GM12878 (cell line): ENCODE results near the gene CBLB. TPM values are rescaled to one million over a fixed set of nuclear protein-coding genes. Genes with fewer than 3 reads are reported as not detected.

Experiments
- ATF2 ChIP-seq: IDR thresholded peaks from 2 replicates; pipeline ENCODE4 v1.6.1; 2012; ENCODE audit warnings: low read length, inconsistent platforms
- ATF7 ChIP-seq: fragments of 450-650 bp; IDR thresholded peaks from 2 replicates; pipeline ENCODE4 v1.6.1; 2016; ENCODE audit warnings: low read depth, mild to moderate bottlenecking
- BCL3 ChIP-seq: IDR thresholded peaks from 2 replicates; pipeline ENCODE4 v1.6.1; 2011; ENCODE audit warnings: borderline replicate concordance, low read depth, mild to moderate bottlenecking, moderate library complexity, low read length; ENCODE audit not compliant: insufficient read depth, poor library complexity, severe bottlenecking
- CHD2 ChIP-seq: IDR thresholded peaks from 2 replicates; pipeline ENCODE4 v1.6.1; 2011; ENCODE audit warnings: low read depth, low read length, improper control_type of control experiment, borderline replicate concordance
- CREB1 ChIP-seq: IDR thresholded peaks from 2 replicates; pipeline ENCODE4 v1.6.1; 2012; ENCODE audit warnings: low read depth, mild to moderate bottlenecking, inconsistent platforms
- EGR1 ChIP-seq, 2 experiments: IDR thresholded peaks; 1 replicate in 1 of 2; 2 replicates in 1 of 2; pipeline ENCODE4 v1.6.1; 2011 to 2012; ENCODE audit warnings: low read depth in 2 of 2, low read length in 2 of 2, borderline replicate concordance in 1 of 2, mild to moderate bottlenecking in 1 of 2, moderate library complexity in 1 of 2
- EP300 ChIP-seq, 2 experiments: fragments of 150-350 bp in 1 of 2; IDR thresholded peaks; 2 replicates each; pipeline ENCODE4 v1.6.1; 2011 to 2012; ENCODE audit warnings: low read depth in 2 of 2, low read length in 2 of 2, borderline replicate concordance in 1 of 2, improper control_type of control experiment in 1 of 2, inconsistent platforms in 1 of 2; ENCODE audit not compliant: control insufficient read depth in 1 of 2
- GABPA ChIP-seq: IDR thresholded peaks from 2 replicates; pipeline ENCODE4 v1.6.1; 2014; ENCODE audit warnings: antibody characterized with exemption, low read depth, mild to moderate bottlenecking, inconsistent platforms
- GATAD2B ChIP-seq: fragments of 450-650 bp; conservative IDR thresholded peaks from 2 replicates; pipeline ENCODE4 v1.6.1; 2017; ENCODE audit warnings: low read depth, mild to moderate bottlenecking, moderate library complexity
- JUNB ChIP-seq: IDR thresholded peaks from 2 replicates; pipeline ENCODE4 v1.6.1; 2016; ENCODE audit warnings: antibody characterized with exemption, mild to moderate bottlenecking
- MTA2 ChIP-seq: fragments of 450-650 bp; IDR thresholded peaks from 2 replicates; pipeline ENCODE4 v1.6.1; 2016; ENCODE audit warnings: low read depth, mild to moderate bottlenecking, moderate library complexity
- NBN ChIP-seq: fragments of 450-650 bp; IDR thresholded peaks from 2 replicates; pipeline ENCODE4 v1.6.1; 2016
- NR2F1 ChIP-seq: fragments of 450-650 bp; conservative IDR thresholded peaks from 2 replicates; pipeline ENCODE4 v1.6.1; 2017; ENCODE audit warnings: mild to moderate bottlenecking
- RAD51 ChIP-seq: fragments of 450-650 bp; IDR thresholded peaks from 2 replicates; pipeline ENCODE4 v1.6.1; 2016; ENCODE audit warnings: moderate library complexity, mild to moderate bottlenecking, inconsistent platforms
- SKIL ChIP-seq: fragments of 450-650 bp; IDR thresholded peaks from 2 replicates; pipeline ENCODE4 v1.6.1; 2017; ENCODE audit warnings: mild to moderate bottlenecking, low read depth, inconsistent platforms; ENCODE audit not compliant: poor library complexity, severe bottlenecking
- SMARCA5 ChIP-seq: fragments of 450-650 bp; IDR thresholded peaks from 2 replicates; pipeline ENCODE4 v1.6.1; 2017; ENCODE audit warnings: mild to moderate bottlenecking
- SP1 ChIP-seq: IDR thresholded peaks from one replicate; pipeline ENCODE4 v1.6.1; 2011; ENCODE audit warnings: low read depth, low read length
- TCF12 ChIP-seq: IDR thresholded peaks from 2 replicates; pipeline ENCODE4 v1.6.1; 2011; ENCODE audit warnings: low read depth, mild to moderate bottlenecking, low read length
- ZNF207 ChIP-seq: fragments of 450-650 bp; IDR thresholded peaks from 2 replicates; pipeline ENCODE4 v1.6.1; 2014; ENCODE audit warnings: antibody characterized with exemption, mild to moderate bottlenecking, borderline replicate concordance
- ZNF687 ChIP-seq: fragments of 450-650 bp; IDR thresholded peaks from 2 replicates; pipeline ENCODE4 v1.6.1; 2017; ENCODE audit warnings: mild to moderate bottlenecking, moderate library complexity
- polyA plus RNA-seq, 11 experiments: library from polyadenylated mRNA; depleted of rRNA in 4 of 11; unstranded in 6 of 11; stranded (reverse) in 5 of 11; fragments of >200 nt; fragmentation: Nextera tagmentation in 4 of 11; fragmentation: Illumina TruSeq in 1 of 11; extraction: Ambion mirVana in 4 of 11; extraction: Trizol in 1 of 11; gene quantifications; 1 replicate in 1 of 11; 2 replicates in 10 of 11; pipeline versions ENCODE4 v1.2.1 to v1.2.3, GENCODE V29; 2011 to 2016; ENCODE audit warnings: inconsistent platforms in 2 of 11, missing spikeins in 2 of 11, low read depth in 1 of 11
- total RNA-seq, 4 experiments: library from RNA; depleted of rRNA in 3 of 4; stranded (reverse); fragments of >200 nt in 3 of 4; fragmentation: Illumina TruSeq in 1 of 4; extraction: Trizol in 1 of 4; gene quantifications; 2 replicates each; pipeline versions ENCODE4 v1.2.1 to v1.2.3, GENCODE V29; 2013 to 2021

The CBLB gene
- total and polyA plus RNA-seq, 10 of the 15 experiments (the other 5 are each of a cell fraction or from before 2014, with no cell fraction given) = 17.2 to 107 (median 41.9) TPM

- 0 out of 2 replicates have a peak, but pooled peaks have one; percentile 41 for TF ChIP-seq ZNF687
- peak; percentile 88 for TF ChIP-seq CREB1
- TF ChIP-seq TCF12 = peak; percentile 29; the same call in 1 of the 2 replicates
- peak; percentile 40 for TF ChIP-seq SKIL
- 0 out of 2 replicates have a peak, but pooled peaks have one; percentile 55 for TF ChIP-seq NBN
- TF ChIP-seq MTA2 = peak; percentile 74; the same call in 1 of the 2 replicates
- 0 out of 2 replicates have a peak, but pooled peaks have one; percentile 14 for TF ChIP-seq GABPA
- no peak for TF ChIP-seq SP1
- peak; percentile 96 for TF ChIP-seq ATF2
- peak; percentile 52; the same call in 1 of the 2 replicates for TF ChIP-seq NR2F1
- TF ChIP-seq RAD51 = 0 out of 2 replicates have a peak, but pooled peaks have one; percentile 5
- no peak for TF ChIP-seq SMARCA5
- peak; percentile 69 for TF ChIP-seq JUNB
- TF ChIP-seq GATAD2B = peak; percentile 84
- TF ChIP-seq EP300 (IDR thresholded peaks at IDR 0.05; ENCODE audit: borderline replicate concordance in 1 of 2, control insufficient read depth in 1 of 2, low read depth in 2 of 2, low read length in 2 of 2) = peak; percentile 70 to 74; a peak in 3 of 4 replicates
- TF ChIP-seq CHD2 = 0 out of 2 replicates have a peak, but pooled peaks have one; percentile 1
- peak; percentile 99 for TF ChIP-seq ATF7
- TF ChIP-seq BCL3 = peak; percentile 95
- no peak for TF ChIP-seq EGR1 (IDR thresholded peaks at IDR 0.05; ENCODE audit: borderline replicate concordance in 1 of 2, low read depth in 2 of 2, low read length in 2 of 2)
- TF ChIP-seq ZNF207 = 0 out of 2 replicates have a peak, but pooled peaks have one; percentile 32
Measured at GRCh38 chr3:105826778-105827634, 41.8 kb downstream of the CBLB start (continued).
